NCI-H69 (cell line): Measurements from ENCODE around the gene CSAD.

Experiments
- DNase-seq: peaks from one replicate; lab custom pipeline; 2025; lab: John Stamatoyannopoulos, UW

CSAD gene

GRCh38 chr12:53198486-53199110 is 17.9 kb upstream of the CSAD start:
- DNase-seq, result no peak

- DNase-seq, result no peak
Observed at GRCh38 chr12:53197011-53197640, 16.4 kb upstream of the CSAD start.

- DNase-seq, result peak; percentile 58
Observed at GRCh38 chr12:53196486-53196885, 15.8 kb upstream of the CSAD start.

- no peak for DNase-seq
Observed at GRCh38 chr12:53195516-53196420, 15.0 kb upstream of the CSAD start.

- no peak for DNase-seq
Observed at GRCh38 chr12:53194973-53195372, 14.2 kb upstream of the CSAD start.

GRCh38 chr12:53193985-53194716 is 13.4 kb upstream of the CSAD start:
- DNase-seq, result no peak

- no peak for DNase-seq
Observed at GRCh38 chr12:53193040-53193439, 12.3 kb upstream of the CSAD start.

- DNase-seq, result no peak
Observed at GRCh38 chr12:53192531-53193021, 11.9 kb upstream of the CSAD start.

GRCh38 chr12:53191885-53192530 is 11.3 kb upstream of the CSAD start:
- DNase-seq, result no peak

GRCh38 chr12:53191096-53191884 is 10.6 kb upstream of the CSAD start:
- DNase-seq, result no peak

- DNase-seq, result peak; percentile 76
Observed at GRCh38 chr12:53190108-53190729, 9.5 kb upstream of the CSAD start.

GRCh38 chr12:53187145-53187899 is 6.6 kb upstream of the CSAD start:
- no peak for DNase-seq

GRCh38 chr12:53186745-53187144 is 6.0 kb upstream of the CSAD start:
- no peak for DNase-seq

GRCh38 chr12:53185582-53186153 is 4.9 kb upstream of the CSAD start:
- DNase-seq, result no peak

- DNase-seq, result no peak
Observed at GRCh38 chr12:53184828-53185227, 4.1 kb upstream of the CSAD start.

- DNase-seq, result peak; percentile 78
Observed at GRCh38 chr12:53182903-53183302, 2.2 kb upstream of the CSAD start.

GRCh38 chr12:53181935-53182334 is 1.2 kb upstream of the CSAD start:
- no peak for DNase-seq

- peak; percentile 98 for DNase-seq
Observed at GRCh38 chr12:53180931-53181645, 363 bp upstream of the CSAD start.
